GM19455 (cell line): ENCODE measurements around the gene HSD17B2.

Experiments used
- ATAC-seq: cut with Tn5 transposase; IDR thresholded peaks from one replicate; pipeline ENCODE4 v1.9.1; 2021; ENCODE audit not compliant: unreplicated experiment

The HSD17B2 gene

DNA sequence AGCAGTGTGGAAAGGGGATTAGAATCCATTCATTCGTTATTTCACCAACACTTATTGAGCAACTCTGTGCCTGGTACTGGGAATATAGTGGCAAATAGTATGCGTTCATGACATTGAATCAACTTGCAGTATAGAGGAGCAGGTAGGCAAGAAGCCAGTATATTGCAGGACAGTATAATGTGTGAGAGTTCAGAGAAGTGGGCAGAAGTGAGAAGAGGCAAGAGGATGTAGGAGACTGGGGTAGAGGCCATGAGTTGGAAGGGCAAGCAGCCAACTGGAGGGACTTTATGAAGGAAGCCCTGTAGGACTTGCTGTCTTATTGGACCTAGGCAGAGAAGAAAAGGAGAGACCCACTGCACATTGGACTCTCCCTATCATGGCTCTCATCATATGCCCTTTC lies 12.3 kb downstream of the HSD17B2 start:
- no peak for ATAC-seq

DNA sequence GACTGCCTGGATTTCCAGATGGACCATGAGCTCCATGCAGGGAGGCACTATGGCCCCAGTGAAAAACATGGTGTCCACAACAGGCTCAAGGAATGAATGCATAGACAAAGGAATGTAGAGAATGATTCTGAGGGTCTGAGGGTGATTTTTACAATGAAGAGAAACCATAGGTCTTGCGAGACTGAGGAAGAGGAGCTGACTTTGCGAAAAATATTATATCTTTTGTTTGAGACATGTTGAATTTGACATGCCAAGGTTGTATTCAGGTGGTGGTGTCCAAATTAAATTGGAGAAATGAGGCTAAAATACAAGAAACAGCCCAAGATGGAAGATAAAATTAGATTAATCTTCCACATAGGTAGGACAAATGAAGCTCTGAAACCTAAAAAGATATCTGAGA lies 12.7 kb downstream of the HSD17B2 start:
- no peak for ATAC-seq

DNA sequence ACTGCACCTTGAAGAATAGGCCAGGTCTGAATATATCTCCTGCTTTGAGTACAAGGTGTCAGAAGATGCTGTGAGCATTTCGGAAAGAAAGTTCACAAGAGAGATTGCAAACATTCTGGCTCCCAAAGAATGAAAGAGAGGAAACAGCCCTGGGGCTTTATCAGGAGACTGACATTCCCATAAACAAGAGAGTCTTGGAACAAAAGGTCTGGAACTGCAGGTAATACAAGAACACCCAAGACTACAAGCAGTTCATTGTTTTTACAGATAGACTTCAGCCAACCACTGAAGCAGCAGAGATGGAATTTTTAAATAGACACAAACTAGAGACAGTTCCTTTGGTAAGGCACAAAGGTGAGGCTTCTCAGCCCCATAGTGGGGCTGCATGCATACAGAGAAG lies 14.4 kb downstream of the HSD17B2 start:
- no peak for ATAC-seq

DNA sequence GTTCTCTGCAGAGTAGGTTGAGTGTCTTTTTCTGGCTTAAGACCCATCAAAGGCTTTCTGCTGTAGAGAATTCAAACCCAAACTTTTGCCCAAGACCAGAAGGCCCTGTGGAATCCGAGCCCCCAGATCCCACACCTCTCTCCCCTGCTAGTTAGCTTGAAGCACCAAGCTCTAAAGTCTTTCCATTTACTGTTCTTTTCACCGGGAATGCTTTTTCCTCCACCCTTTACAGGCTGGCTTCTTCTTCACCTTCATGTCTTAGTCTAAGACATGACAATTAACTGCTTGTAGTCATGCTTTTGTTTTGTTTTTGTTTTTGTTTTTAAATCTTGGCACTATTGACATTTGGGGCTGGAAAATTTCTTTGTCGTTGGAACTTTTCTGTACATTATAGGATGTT lies 15.5 kb downstream of the HSD17B2 start:
- ATAC-seq, result no peak

DNA sequence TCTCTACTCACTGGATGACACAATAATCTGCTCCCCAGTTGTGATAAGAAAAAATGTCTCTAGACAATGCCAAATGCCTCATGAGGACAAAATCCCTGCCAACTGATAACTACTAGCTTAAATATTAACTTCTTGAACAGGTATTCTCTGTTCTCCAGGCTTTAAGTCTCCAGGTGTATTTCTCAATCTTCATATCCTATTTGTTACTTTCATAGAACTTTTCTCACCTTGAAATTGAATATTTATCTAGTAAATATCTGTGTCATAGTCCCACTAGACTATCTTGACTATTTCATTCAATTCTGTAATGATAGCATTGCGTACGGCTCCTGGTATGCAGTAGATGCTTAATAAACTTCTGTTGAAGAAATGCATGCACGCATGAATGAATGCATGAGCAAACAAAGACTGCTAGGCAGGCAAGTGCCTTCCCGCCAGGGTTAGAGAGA lies 15.9 kb downstream of the HSD17B2 start:
- no peak for ATAC-seq

DNA sequence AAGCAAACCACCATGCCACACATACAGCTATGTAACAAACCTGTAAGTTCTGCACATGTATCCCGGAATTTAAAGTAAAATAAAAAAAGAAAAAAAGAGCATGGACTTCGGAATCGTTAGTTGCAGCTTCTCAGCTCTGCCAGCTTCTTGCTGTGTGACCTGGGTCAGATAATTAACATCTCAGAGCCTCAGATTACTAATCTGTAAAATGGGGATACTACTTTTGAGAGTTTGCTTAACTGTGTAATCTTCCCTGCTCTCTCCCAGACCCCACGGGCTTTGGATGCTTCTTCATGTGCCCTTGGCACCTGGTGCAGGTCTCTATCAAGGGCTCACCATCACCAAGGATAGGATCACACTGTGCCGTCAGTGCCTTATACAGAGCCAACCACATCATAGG lies 16.6 kb downstream of the HSD17B2 start:
- ATAC-seq, result no peak

DNA sequence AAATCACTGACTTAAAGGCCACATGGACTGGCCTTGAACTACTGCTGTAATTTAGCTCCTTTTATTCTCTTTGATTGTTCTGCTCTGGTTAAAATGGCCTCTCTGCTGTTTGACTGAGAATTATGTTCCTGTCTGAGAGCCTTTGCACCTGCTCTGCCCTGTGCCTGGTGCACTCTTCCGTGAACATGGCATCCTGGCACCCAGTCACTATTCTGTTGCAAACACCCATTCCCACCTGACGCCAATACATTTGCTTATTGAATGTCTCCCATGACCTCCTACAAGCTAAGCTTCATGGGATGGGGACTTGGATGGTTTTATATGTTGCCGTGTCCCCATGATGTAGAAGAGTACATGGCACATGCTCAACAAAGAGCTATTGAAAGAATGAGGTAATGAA lies 20.1 kb downstream of the HSD17B2 start:
- ATAC-seq, result no peak

DNA sequence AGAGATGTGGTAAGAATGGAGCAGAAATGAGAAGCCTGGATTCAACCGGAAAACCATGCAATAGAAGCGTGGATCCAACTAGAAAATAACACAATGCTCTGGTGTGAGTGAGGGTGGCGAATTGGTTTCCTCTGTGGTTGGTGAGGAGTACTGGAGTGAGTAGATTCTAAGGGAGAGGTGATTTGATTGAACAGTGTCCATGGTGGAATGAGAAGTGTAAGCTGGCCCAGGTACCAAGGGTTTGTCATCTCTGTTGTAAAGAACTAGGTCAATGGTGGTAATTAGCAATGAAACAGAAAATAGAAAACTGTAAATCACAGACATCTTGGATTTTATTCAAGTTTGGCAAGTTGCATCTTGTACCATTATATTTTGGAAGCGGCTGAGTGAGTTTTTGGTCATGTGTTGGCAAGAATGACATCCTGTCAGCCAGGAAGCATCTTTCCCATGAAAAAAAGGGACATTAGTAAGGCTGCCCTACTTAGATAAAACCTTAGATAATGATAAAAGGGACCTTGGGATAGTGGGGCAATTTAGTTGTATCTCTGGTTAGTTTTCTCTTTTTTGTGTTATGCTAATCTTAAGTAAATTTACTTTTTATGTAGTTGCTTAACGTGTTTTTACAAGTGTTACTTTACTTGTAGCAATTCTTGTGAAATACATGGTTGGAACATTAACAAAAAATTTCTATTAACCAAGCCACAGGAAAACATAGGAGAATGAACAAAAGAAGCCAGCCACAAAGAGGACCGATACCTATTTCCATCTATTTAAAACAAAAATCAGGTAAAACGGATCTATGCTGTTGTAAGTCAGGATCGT lies 20.9 kb downstream of the HSD17B2 start:
- ATAC-seq, result no peak

DNA sequence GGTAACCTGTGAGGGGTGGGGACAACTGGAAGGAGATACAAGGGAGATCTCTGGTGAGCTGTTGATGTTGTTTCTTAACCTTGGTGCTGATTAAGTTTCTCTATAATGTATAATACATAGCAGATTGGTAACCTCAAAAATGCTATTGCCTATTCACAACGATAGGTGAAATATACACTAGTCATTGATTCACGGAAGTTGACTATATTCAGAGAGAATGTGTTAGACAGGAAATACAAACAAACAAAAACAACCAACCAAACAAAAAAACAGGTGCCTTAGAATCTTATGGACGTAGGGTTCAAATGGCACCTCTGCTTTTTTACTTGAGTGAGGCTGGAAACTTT lies 21.5 kb downstream of the HSD17B2 start:
- no peak for ATAC-seq

DNA sequence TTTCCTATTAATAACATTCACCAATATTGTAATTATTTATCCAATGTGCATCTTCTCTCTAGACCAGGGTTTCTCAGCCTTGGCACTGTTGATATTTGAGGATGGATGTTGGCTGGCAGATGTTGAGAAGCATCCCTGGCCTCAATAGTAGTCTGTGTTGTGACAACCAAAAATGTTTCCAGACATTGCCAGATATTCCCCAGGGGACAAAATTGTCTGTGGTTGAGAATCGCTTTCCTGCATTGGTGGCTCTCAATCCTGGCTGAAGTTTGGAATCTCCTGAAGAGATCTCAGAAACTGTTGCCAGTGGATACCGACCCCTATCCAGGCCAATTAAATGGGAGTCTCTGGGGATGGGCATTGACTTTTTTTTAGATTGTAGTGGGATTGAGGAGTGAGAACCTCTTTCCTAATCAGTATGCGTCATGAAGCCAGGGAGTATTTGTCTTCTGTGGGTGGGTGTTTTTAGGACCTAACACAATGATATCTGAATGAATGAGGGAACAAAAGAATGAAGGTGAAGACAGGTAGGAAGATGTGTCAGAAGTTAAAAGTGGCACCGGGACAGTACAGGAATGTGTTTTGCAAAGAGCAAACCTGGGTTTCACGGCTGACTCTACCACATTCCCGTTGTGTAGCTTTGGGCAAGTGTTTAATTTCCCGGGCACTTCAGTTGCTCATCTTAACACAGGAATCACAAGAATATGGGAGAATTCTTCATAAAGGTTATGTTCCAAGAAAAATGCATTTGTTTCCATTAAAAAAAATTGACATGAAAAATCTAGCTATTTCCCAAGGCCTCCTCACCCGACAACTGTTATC lies 24.3 kb downstream of the HSD17B2 start:
- ATAC-seq, result no peak

DNA sequence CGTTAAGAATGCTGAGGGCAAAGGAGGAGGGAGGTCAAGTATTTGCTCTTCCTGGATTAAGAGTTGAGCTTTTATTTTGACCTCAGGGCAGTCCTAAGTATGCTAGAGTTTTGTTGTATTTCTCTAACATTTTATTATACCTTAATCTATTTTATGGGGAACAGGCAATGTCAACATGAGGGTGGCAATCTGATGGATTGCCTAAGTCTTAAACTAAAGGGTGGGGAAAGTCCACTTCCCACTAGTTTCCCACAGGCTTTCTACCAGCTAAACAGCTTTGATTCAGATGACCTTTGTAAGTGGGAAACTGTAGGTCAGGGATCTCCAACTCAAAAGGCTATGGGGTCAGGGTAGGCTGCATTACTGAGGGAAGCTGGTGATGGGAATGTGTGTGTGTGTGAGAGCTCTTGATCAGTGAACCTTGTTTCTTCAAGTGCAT lies 24.9 kb downstream of the HSD17B2 start:
- no peak for ATAC-seq

DNA sequence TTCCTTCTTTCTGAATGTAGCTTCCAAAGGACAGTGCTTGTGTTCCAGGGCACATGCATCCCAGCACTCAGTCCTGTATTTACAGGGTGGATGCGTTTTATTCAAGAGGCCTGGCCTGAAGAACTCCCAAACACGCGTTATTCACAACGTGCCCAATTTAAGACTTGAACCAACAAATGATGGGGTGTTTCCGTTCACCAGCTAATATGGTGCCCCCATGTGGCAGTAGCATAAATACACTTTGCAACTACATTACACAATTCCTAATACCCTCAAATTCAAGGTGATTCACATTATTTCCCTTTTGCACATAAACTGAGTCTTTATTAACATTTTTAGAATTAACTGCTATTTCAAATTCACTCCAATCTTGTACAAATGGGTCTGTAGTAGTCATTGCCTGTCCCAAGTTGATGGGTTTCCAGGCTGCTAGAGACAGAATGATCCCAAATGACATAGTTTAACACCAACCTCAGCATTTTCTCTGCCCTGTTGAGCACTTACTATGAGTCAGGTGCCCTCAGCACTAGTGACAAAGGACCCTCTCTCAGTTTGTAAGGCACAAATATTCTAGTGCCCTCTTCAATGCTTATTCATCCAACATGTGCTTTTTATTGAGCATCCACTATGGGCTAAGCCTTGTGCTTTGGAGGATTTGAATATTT lies 26.9 kb downstream of the HSD17B2 start:
- no peak for ATAC-seq

DNA sequence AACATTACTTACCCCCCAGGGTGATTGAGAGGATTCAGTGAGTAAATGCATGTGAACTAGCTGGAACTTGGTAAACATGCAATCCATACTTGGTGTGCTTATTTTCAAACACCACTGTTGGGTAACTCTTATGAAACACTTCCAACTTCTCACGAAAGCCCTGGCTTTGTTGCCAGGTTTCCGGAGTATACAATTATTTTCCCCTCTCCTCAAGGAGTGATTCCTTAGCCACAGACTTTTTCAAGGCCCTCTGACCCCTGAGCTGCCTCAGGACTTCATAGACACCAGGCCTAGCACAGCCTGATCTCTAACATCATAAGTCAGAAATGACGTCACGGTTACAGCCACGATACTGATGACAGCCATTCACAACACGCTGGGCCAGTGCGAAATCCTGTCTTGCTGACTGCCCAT lies 27.6 kb downstream of the HSD17B2 start:
- ATAC-seq, result no peak

DNA sequence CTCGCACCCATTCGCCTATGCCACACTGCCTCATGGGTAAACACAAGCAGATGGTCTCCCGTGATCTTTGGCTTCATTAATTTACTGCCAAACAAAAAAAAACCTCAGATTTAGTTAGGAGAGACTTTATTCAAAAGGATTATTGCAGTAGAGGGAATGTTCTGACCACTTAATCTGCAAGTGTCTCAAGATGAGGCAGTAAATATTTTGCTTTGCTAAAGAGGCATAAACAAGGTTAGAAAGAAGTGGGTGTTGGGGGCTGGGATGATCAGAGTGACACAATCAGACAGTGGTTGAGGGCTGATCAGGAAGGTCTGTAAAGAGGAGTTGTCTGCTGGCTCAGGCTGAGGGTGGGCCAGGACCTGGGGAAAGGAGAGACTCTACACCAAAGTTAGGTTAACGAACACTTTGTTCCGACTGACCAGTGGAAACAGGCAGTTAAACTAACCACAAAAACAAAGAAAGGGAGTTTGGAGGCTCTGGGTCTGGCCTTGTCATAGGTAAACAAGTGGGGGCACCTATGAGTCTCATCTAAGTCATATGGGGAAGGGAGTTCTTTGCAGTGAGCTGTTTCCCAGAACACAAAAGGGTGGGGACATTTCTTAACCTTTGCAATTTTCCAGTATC lies 28.5 kb downstream of the HSD17B2 start:
- no peak for ATAC-seq

DNA sequence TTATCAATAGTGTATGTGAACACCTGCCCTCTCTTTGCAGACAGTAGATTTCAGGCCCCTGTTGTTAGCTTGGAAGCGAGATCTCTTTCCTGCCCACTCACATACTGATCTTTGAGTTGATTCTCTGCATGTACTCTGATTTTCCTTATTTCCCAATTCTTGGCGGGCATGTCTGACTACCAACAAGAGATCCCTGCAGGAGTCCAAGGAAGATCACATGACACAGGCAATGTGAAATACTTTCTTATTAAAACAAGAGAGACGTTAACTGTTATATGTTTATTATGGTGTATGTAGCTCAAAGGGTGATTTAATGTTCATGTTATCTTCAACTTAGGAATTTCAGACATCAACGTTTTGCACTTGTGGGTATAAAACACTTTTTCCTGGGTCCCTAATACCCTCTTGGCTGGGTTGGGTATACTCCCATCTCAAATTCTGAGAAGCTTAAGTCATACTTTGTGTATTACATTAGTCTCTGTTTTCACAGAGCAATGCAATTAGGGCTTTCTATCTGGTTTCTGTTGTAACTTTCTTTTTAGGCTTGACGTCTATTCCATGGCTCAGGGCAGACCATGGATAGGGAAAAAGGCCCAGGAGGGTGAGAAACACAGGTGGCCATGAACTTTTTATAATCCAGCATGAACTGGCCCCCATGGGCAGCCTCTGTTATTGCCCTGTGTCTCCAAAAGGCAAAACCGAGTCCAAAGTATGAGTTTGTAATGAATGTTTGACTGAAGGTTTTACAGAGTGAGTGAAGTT lies 32.2 kb downstream of the HSD17B2 start:
- ATAC-seq, result no peak

DNA sequence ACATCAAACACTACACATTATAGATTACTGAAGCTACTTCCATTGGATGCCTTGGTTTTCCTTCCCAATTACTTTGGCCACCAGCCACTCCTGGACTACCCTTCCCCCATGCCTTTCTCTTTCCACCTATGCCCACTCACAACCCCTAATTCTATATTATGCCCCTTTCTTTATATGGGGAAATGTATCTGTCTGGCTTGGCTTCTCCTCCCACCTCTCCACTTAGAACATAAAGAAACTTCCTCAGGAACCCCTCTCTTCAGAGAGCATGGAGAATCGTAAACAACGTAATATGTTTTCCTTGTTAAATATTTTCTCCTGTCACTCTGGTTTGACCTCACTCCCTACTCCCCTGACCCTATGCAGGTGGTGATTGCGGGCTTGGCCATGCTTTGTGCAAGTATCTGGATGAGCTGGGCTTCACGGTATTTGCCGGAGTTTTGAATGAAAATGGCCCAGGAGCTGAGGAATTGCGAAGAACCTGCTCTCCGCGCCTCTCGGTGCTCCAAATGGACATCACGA lies 32.8 kb downstream of the HSD17B2 start:
- ATAC-seq, result no peak

DNA sequence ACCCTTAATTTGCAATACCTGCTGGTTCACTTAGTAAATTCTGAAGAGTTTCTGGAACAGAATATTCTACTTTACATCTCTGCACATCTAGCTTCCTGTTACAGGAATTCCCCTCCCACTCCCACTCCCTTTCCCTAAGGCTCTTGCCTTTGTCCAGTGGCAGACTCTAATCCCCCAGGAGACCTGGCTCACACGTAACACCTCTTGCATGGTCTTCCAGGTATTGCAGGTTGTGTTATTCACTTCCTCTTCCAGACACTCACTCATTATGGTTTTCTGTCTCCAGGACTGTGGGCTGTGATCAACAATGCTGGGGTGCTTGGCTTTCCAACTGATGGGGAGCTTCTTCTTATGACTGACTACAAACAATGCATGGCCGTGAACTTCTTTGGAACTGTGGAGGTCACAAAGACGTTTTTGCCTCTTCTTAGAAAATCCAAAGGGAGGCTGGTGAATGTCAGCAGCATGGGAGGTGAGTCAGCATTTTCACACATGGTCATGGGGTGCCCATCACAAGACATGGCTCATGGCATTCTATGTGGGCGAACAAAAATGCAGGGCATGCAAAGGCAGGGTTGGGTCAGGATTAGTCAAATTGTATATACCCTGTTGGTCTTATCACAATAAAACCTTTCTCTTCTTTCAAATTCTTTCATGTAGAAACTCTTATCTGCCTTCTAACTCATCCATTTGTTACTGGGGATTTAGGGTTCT lies 35.8 kb downstream of the HSD17B2 start:
- no peak for ATAC-seq

DNA sequence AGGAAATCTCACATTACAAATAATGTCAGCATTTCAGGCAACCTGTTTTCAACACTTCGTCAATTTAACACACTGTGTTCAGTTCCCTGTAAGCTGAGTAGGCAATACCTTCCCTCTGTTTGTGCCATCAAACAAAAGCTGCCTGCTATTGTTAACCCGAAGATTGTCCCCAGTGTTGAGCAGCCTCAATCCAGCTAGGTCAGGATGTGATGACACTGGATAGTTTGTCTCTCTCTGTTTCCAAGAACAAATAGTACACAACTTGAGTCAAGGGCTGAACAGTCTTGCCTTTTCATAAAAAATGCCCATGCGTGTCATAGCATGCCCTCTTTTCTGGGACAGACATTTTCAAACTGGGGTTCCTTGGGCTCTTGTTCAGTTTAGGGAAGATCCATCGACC lies 36.4 kb downstream of the HSD17B2 start:
- no peak for ATAC-seq

DNA sequence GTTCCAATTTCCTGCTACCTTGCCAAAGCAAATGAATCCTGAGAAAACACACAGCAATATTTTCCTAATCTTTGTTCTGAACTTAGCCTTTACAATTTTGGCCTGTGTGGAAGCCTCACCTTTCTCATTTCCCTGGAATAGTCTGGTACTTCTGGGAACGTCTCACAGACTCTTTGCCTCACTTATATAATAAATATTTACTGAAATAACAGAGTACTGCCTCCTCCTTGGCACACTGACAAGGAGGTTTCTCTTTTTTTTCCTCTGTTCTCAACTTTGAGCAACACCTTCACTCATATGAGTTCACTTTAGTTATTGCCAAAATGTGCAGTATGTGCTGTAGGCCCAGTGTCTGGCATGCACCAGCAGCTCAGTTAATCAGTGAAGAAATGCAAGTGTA lies 37.3 kb downstream of the HSD17B2 start:
- no peak for ATAC-seq
